ENCODE data around the gene BTN3A1.
A peak's percentile ranks its signal among the peaks of the same experiment; 100 is the strongest.
"Not testable (repeated sequence)": the region's sequence is repeated elsewhere in the genome, so short reads cannot be mapped to it uniquely, and the experiment has no call there.

BTN3A1 gene

GRCh38 chr6:26450240-26450639 lies 48.2 kb downstream of the BTN3A1 start:
- no peak for DNase-seq

- no peak for DNase-seq
Observed at GRCh38 chr6:26452631-26453235, 50.7 kb downstream of the BTN3A1 start.

- no peak for DNase-seq
Observed at GRCh38 chr6:26454631-26455030, 52.6 kb downstream of the BTN3A1 start.

- no peak for DNase-seq
Observed at GRCh38 chr6:26455357-26455970, 53.4 kb downstream of the BTN3A1 start.

- DNase-seq = no peak
Observed at GRCh38 chr6:26457264-26457805, 55.3 kb downstream of the BTN3A1 start.

GRCh38 chr6:26457806-26458688 lies 56.0 kb downstream of the BTN3A1 start, which contains the start of gene BTN2A1:
Gene BTN2A1, plus strand, starts transcription at chr6:26457955. Its CDS starts 682 bp downstream, at chr6:26458637.
- DNase-seq = peak; percentile 83

GRCh38 chr6:26459023-26459810 lies 57.1 kb downstream of the BTN3A1 start:
- DNase-seq = no peak

GRCh38 chr6:26461353-26461752 lies 59.3 kb downstream of the BTN3A1 start:
- DNase-seq = not testable (repeated sequence)

GRCh38 chr6:26464014-26464413 lies 61.9 kb downstream of the BTN3A1 start:
- DNase-seq = no peak

- no peak for DNase-seq
Observed at GRCh38 chr6:26464416-26465131, 62.5 kb downstream of the BTN3A1 start.

Data from CD4-positive, alpha-beta T cell treated with Interleukin-4 for 4 hours (primary cell).